Astrocyte (in vitro differentiated cells and primary cell): ENCODE results near the gene TSEN54. TPM values are rescaled to one million over a fixed set of nuclear protein-coding genes. Genes with fewer than 3 reads are reported as not detected.
A peak's percentile ranks its signal among the peaks of the same experiment; 100 is the strongest.

Experiments
- DNase-seq: peaks from one replicate; pipeline ENCODE4 v3.0.0-alpha.2; 2010; ENCODE audit warnings: low read depth
- FAIRE-seq: peaks from 2 replicates; lab custom pipeline; 2011; peaks lifted over from hg19 to GRCh38; lab: Jason Lieb, UNC
- H2AFZ ChIP-seq: 2 replicates; pipeline ENCODE4 v1.6.0; 2012; ENCODE audit warnings: low read depth, low read length, inconsistent platforms
- H3K27ac ChIP-seq: 2 replicates; pipeline ENCODE4 v1.5.1; 2011; ENCODE audit warnings: low read depth, low read length, inconsistent platforms
- H3K27me3 ChIP-seq: 2 replicates; pipeline ENCODE4 v1.6.0; 2011; ENCODE audit warnings: low read length, inconsistent platforms; ENCODE audit not compliant: insufficient read depth
- H3K36me3 ChIP-seq: 2 replicates; pipeline ENCODE4 v1.5.1; 2011; ENCODE audit warnings: low read length, inconsistent platforms; ENCODE audit not compliant: insufficient read depth
- H3K4me1 ChIP-seq: 2 replicates; pipeline ENCODE4 v1.5.1; 2011; ENCODE audit warnings: low read length, inconsistent platforms; ENCODE audit not compliant: insufficient read depth
- H3K4me2 ChIP-seq: 2 replicates; pipeline ENCODE4 v1.6.0; 2012; ENCODE audit warnings: low read length, inconsistent platforms
- H3K4me3 ChIP-seq: 2 replicates; pipeline ENCODE4 v1.5.1; 2011; ENCODE audit warnings: low read depth, mild to moderate bottlenecking, low read length, inconsistent platforms; ENCODE audit not compliant: insufficient read depth
- H3K79me2 ChIP-seq: 2 replicates; pipeline ENCODE4 v1.6.0; 2012; ENCODE audit warnings: mild to moderate bottlenecking, low read length, inconsistent platforms; ENCODE audit not compliant: insufficient read depth
- H3K9ac ChIP-seq: 2 replicates; pipeline ENCODE4 v1.6.0; 2012; ENCODE audit warnings: mild to moderate bottlenecking, low read length, inconsistent platforms
- H3K9me3 ChIP-seq: 2 replicates; pipeline ENCODE4 v1.5.1; 2012; ENCODE audit warnings: low read depth, mild to moderate bottlenecking, low read length, inconsistent platforms; ENCODE audit not compliant: insufficient read depth
- H4K20me1 ChIP-seq: 2 replicates; pipeline ENCODE4 v1.6.0; 2012; ENCODE audit warnings: low read length, inconsistent platforms; ENCODE audit not compliant: insufficient read depth
- H3K27ac Mint-ChIP-seq: one replicate; pipeline ENCODE4 v1.8.0; 2021; ENCODE audit warnings: mild to moderate bottlenecking, mixed read lengths; ENCODE audit not compliant: unreplicated experiment
- H3K27me3 Mint-ChIP-seq: one replicate; pipeline ENCODE4 v1.8.0; 2021; ENCODE audit warnings: low read depth, mixed read lengths; ENCODE audit not compliant: unreplicated experiment
- H3K36me3 Mint-ChIP-seq: one replicate; pipeline ENCODE4 v1.8.0; 2021; ENCODE audit warnings: low read depth, mixed read lengths; ENCODE audit not compliant: unreplicated experiment
- H3K4me1 Mint-ChIP-seq: one replicate; pipeline ENCODE4 v1.8.0; 2021; ENCODE audit warnings: low read depth, mixed read lengths; ENCODE audit not compliant: unreplicated experiment
- H3K4me3 Mint-ChIP-seq: one replicate; pipeline ENCODE4 v1.8.0; 2021; ENCODE audit warnings: mild to moderate bottlenecking, moderate library complexity, mixed read lengths; ENCODE audit not compliant: unreplicated experiment
- H3K9me3 Mint-ChIP-seq: one replicate; pipeline ENCODE4 v1.8.0; 2021; ENCODE audit warnings: mild to moderate bottlenecking, mixed read lengths; ENCODE audit not compliant: unreplicated experiment
- CTCF ChIP-seq: IDR thresholded peaks from 2 replicates; pipeline ENCODE4 v1.5.1; 2011; ENCODE audit warnings: low read depth, mild to moderate bottlenecking, inconsistent platforms, low read length, moderate library complexity; ENCODE audit not compliant: insufficient read depth
- EZH2 ChIP-seq: IDR thresholded peaks from 2 replicates; pipeline ENCODE4 v1.6.1; 2012; ENCODE audit warnings: mild to moderate bottlenecking, low read length, inconsistent platforms; ENCODE audit not compliant: insufficient read depth
- total RNA-seq: library from RNA; stranded (reverse); gene quantifications from 2 replicates; pipeline ENCODE4 v1.2.1, GENCODE V29; 2021

TSEN54 gene
- total RNA-seq, 1 donor from 2014 or later = 16.5 TPM

- Histone ChIP-seq H3K79me2 (no peaks in the 10 kb centered on the region), H3K27me3 (peaks cover 14% of the 10 kb centered on the region), H3K27ac (no peak overlapping the region), H2AFZ (no peak overlapping the region), H3K36me3 (no peaks in the 10 kb centered on the region), H3K4me3 (peak overlapping the region; percentile 10), H3K9ac (peak overlapping the region; percentile 10), H3K4me1 (peaks cover 7% of the 10 kb centered on the region), H3K9me3 (no peaks in the 10 kb centered on the region), H3K4me2 (peak overlapping the region; percentile 87), H4K20me1 (peaks cover 13% of the 10 kb centered on the region)
- H3K4me3 Mint-ChIP-seq = peak overlapping the region; percentile 76
- peaks cover 3% of the 10 kb centered on the region for H3K4me1 Mint-ChIP-seq
- H3K36me3 Mint-ChIP-seq = peaks cover 3% of the 10 kb centered on the region
- peaks cover 7% of the 10 kb centered on the region for H3K27me3 Mint-ChIP-seq
- no peaks in the 10 kb centered on the region for H3K9me3 Mint-ChIP-seq
- FAIRE-seq (no peak), DNase-seq (no peak)
- H3K27ac Mint-ChIP-seq = no peak overlapping the region
- TF ChIP-seq CTCF (no peak), EZH2 (peak; percentile 88)
Measured at GRCh38 chr17:75525806-75526554, 9.7 kb downstream of the TSEN54 start.

DNA sequence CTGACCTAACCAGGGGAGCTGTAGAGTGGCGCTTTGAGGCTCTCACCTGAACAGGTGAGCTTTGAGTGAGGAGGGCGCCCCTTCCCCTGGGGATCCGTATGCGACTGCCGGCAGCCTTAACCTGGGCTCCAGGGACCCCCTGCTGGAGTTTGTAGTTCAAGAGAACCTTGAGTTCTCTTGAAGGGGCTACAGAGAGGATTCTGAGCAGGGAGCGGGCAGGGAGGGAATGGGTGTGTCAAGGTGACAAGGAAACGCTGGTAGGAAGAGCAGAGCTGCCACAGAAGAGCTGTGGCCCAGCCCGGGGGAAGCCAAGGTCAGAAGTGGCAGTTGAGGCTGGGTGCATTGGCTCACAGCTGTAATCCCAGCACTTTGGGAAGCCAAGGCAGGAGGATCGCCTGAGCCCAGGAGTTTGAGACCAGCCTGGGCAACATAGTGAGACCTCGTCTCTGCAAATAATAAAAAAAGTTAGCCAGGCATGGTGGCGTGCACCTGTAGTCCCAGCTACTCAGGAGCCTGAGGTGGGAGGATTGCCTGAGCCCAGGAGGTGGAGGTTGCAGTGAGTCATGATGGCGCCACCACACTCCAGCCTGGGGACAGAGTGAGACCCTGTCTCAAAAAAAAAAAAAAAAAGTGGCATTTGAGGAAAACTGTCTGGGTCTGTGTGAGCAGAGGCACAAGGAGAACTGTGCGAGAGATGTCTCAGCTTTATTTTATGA is 10.4 kb downstream of the TSEN54 start:
- peaks cover 7% of the 10 kb centered on the region for H3K27me3 Mint-ChIP-seq
- peaks cover 13% of the 10 kb centered on the region for H4K20me1 ChIP-seq
- H3K27ac Mint-ChIP-seq = no peak overlapping the region
- H3K79me2 ChIP-seq = no peaks in the 10 kb centered on the region
- H3K4me3 ChIP-seq = no peak overlapping the region
- no peak overlapping the region for H3K27ac ChIP-seq
- TF ChIP-seq CTCF (no peak), EZH2 (no peak)
- H3K9me3 ChIP-seq = no peaks in the 10 kb centered on the region
- peaks cover 3% of the 10 kb centered on the region for H3K36me3 Mint-ChIP-seq
- peaks cover 4% of the 10 kb centered on the region for H3K4me1 Mint-ChIP-seq
- H3K9ac ChIP-seq = no peak overlapping the region
- H3K9me3 Mint-ChIP-seq = no peaks in the 10 kb centered on the region
- no peak overlapping the region for H2AFZ ChIP-seq
- peaks cover 7% of the 10 kb centered on the region for H3K4me1 ChIP-seq
- H3K4me3 Mint-ChIP-seq = peak overlapping the region; percentile 76
- H3K27me3 ChIP-seq = peaks cover 14% of the 10 kb centered on the region
- H3K36me3 ChIP-seq = no peaks in the 10 kb centered on the region
- DNase-seq (no peak), FAIRE-seq (no peak)
- peak overlapping the region; percentile 87 for H3K4me2 ChIP-seq
